HUES64 (cell line): Measurements from ENCODE around the gene CBLC.

Experiments used
- H3K27ac ChIP-seq: 2 replicates; pipeline ENCODE4 v1.7.0; 2013; ENCODE audit warnings: low read depth, low read length, inconsistent platforms
- H3K27me3 ChIP-seq: 2 replicates; pipeline ENCODE4 v1.6.1; 2013; ENCODE audit warnings: mild to moderate bottlenecking, low read length; ENCODE audit not compliant: insufficient read depth
- H3K36me3 ChIP-seq: 2 replicates; pipeline ENCODE4 v1.6.1; 2013; ENCODE audit warnings: mild to moderate bottlenecking, low read length; ENCODE audit not compliant: insufficient read depth
- H3K4me1 ChIP-seq: 2 replicates; pipeline ENCODE4 v1.6.1; 2013; ENCODE audit warnings: mild to moderate bottlenecking, low read length, moderate library complexity; ENCODE audit not compliant: insufficient read depth
- H3K4me3 ChIP-seq: 2 replicates; pipeline ENCODE4 v1.5.1; 2013; ENCODE audit warnings: mild to moderate bottlenecking, low read length, moderate library complexity
- H3K9ac ChIP-seq: 2 replicates; pipeline ENCODE4 v1.6.1; 2013; ENCODE audit warnings: mild to moderate bottlenecking, low read depth, low read length
- H3K9me3 ChIP-seq: 2 replicates; pipeline ENCODE4 v1.6.1; 2013; ENCODE audit warnings: low read depth, low read length; ENCODE audit not compliant: insufficient read depth
- whole genome bisulfite sequencing: fragments of 150-250, 120-280 bp; methylation state at CpG from one replicate; pipeline ENCODE4 v1.1.7; 2013; ENCODE audit warnings: missing lambda C conversion rate; 5-methylcytosine and 5-hydroxymethylcytosine counted together

CBLC gene

DNA sequence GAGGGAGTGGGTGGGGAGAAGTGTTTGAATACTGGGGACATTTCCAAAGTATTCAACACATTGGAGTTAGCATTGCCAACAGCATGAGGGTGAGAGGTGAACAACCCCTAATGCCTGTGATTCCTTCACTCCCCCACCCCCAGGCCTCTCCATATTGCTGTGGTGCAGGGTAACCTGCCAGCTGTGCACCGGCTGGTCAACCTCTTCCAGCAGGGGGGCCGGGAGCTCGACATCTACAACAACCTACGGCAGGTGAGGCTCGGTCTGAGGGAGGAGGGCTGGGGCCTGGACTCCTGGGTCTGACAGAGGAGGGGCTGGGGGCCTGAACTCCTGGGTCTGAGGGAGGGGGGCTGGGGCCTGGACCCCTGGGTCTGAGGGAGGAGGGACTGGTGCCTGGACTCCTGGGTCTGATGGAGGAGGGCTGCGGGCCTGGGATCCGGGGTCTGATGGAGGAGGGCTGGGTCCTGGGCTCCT lies 21.6 kb upstream of the CBLC start:
- Histone ChIP-seq H3K9me3 (no peaks in the 10 kb centered on the region), H3K4me1 (peaks cover 24% of the 10 kb centered on the region), H3K27me3 (peaks cover 69% of the 10 kb centered on the region), H3K36me3 (no peaks in the 10 kb centered on the region), H3K27ac (no peak overlapping the region), H3K4me3 (no peak overlapping the region), H3K9ac (no peak overlapping the region)
- 67% methylated on average over 7 of the region's 7 CpGs for WGBS

- H3K36me3 ChIP-seq, result no peaks in the 10 kb centered on the region
- no peak overlapping the region for H3K9ac ChIP-seq
- 4% methylated on average over 53 of the region's 53 CpGs for WGBS
- peaks cover 24% of the 10 kb centered on the region for H3K4me1 ChIP-seq
- peaks cover 60% of the 10 kb centered on the region for H3K27me3 ChIP-seq
- no peak overlapping the region for H3K27ac ChIP-seq
- peak overlapping the region; percentile 60 for H3K4me3 ChIP-seq
- H3K9me3 ChIP-seq, result no peaks in the 10 kb centered on the region
Observed at GRCh38 chr19:44757057-44757734, 20.5 kb upstream of the CBLC start.

GRCh38 chr19:44757735-44758505 lies 19.8 kb upstream of the CBLC start:
- Histone ChIP-seq H3K9ac (no peak overlapping the region), H3K9me3 (no peaks in the 10 kb centered on the region), H3K4me3 (peak overlapping the region; percentile 60), H3K27ac (no peak overlapping the region), H3K4me1 (peaks cover 21% of the 10 kb centered on the region), H3K27me3 (peaks cover 53% of the 10 kb centered on the region), H3K36me3 (no peaks in the 10 kb centered on the region)
- WGBS, result under 1% methylated on average over 68 of the region's 68 CpGs

- H3K9ac ChIP-seq, result no peak overlapping the region
- no peaks in the 10 kb centered on the region for H3K36me3 ChIP-seq
- H3K27ac ChIP-seq, result no peak overlapping the region
- H3K4me3 ChIP-seq, result peak overlapping the region; percentile 60
- peaks cover 49% of the 10 kb centered on the region for H3K27me3 ChIP-seq
- no peaks in the 10 kb centered on the region for H3K9me3 ChIP-seq
- peaks cover 18% of the 10 kb centered on the region for H3K4me1 ChIP-seq
- WGBS, result 7% methylated on average over 9 of the region's 9 CpGs
Observed at GRCh38 chr19:44758596-44758995, 19.1 kb upstream of the CBLC start.

- H3K4me3 ChIP-seq, result no peak overlapping the region
- peaks cover 18% of the 10 kb centered on the region for H3K4me1 ChIP-seq
- H3K27me3 ChIP-seq, result peaks cover 44% of the 10 kb centered on the region
- no peaks in the 10 kb centered on the region for H3K36me3 ChIP-seq
- H3K27ac ChIP-seq, result no peak overlapping the region
- no peak overlapping the region for H3K9ac ChIP-seq
- 51% methylated on average over 5 of the region's 10 CpGs for WGBS
- no peaks in the 10 kb centered on the region for H3K9me3 ChIP-seq
Observed at GRCh38 chr19:44759083-44759804, 18.4 kb upstream of the CBLC start.

GRCh38 chr19:44762038-44762437 lies 15.7 kb upstream of the CBLC start:
- no peak overlapping the region for H3K4me3 ChIP-seq
- H3K27me3 ChIP-seq, result peaks cover 16% of the 10 kb centered on the region
- H3K36me3 ChIP-seq, result no peaks in the 10 kb centered on the region
- 84% methylated on average over 8 of the region's 8 CpGs for WGBS
- no peak overlapping the region for H3K9ac ChIP-seq
- H3K9me3 ChIP-seq, result no peaks in the 10 kb centered on the region
- H3K27ac ChIP-seq, result no peak overlapping the region
- H3K4me1 ChIP-seq, result 0 out of 2 replicates have a peak, but pooled peaks cover 4% of the 10 kb centered on the region

- Histone ChIP-seq H3K27me3 (0 out of 2 replicates have a peak, but pooled peaks cover 3% of the 10 kb centered on the region), H3K4me3 (no peak overlapping the region), H3K36me3 (no peaks in the 10 kb centered on the region), H3K9ac (no peak overlapping the region), H3K9me3 (no peaks in the 10 kb centered on the region), H3K27ac (no peak overlapping the region), H3K4me1 (no peaks in the 10 kb centered on the region)
- 91% methylated on average over 22 of the region's 22 CpGs for whole genome bisulfite sequencing
Observed at GRCh38 chr19:44765033-44765948, 12.4 kb upstream of the CBLC start.

GRCh38 chr19:44765949-44766335 lies 11.7 kb upstream of the CBLC start:
- Histone ChIP-seq H3K4me3 (no peak overlapping the region), H3K27me3 (0 out of 2 replicates have a peak, but pooled peaks cover 3% of the 10 kb centered on the region), H3K27ac (no peak overlapping the region), H3K9ac (no peak overlapping the region), H3K4me1 (no peaks in the 10 kb centered on the region), H3K36me3 (no peaks in the 10 kb centered on the region), H3K9me3 (no peaks in the 10 kb centered on the region)
- WGBS, result 89% methylated on average over 3 of the region's 3 CpGs

- Histone ChIP-seq H3K36me3 (no peaks in the 10 kb centered on the region), H3K9me3 (no peaks in the 10 kb centered on the region), H3K4me3 (no peak overlapping the region), H3K4me1 (no peaks in the 10 kb centered on the region), H3K27me3 (0 out of 2 replicates have a peak, but pooled peaks cover 3% of the 10 kb centered on the region), H3K9ac (no peak overlapping the region), H3K27ac (no peak overlapping the region)
- WGBS, result 88% methylated on average over 11 of the region's 11 CpGs
Observed at GRCh38 chr19:44767295-44768180, 10.2 kb upstream of the CBLC start.
